Trophoblast cell (in vitro differentiated cells and primary cell): ENCODE results near the gene COL4A1.

Experiments used
- DNase-seq, 2 donors: peaks; one replicate each; pipeline ENCODE4 v3.0.0-alpha.2; 2016
- H2AFZ ChIP-seq: 2 replicates; pipeline ENCODE4 v1.6.1; 2013; ENCODE audit warnings: low read length, moderate library complexity, mild to moderate bottlenecking; ENCODE audit not compliant: insufficient read depth, poor library complexity
- H2AK5ac ChIP-seq: 2 replicates; pipeline ENCODE4 v1.6.1; 2013; ENCODE audit warnings: mild to moderate bottlenecking, low read length
- H2BK120ac ChIP-seq: 2 replicates; pipeline ENCODE4 v1.6.1; 2013; ENCODE audit warnings: low read length, mild to moderate bottlenecking, moderate library complexity; ENCODE audit not compliant: insufficient read depth, poor library complexity
- H2BK12ac ChIP-seq: 2 replicates; pipeline ENCODE4 v1.6.1; 2013; ENCODE audit warnings: mild to moderate bottlenecking, low read length, moderate library complexity
- H2BK5ac ChIP-seq: 2 replicates; pipeline ENCODE4 v1.6.1; 2013; ENCODE audit warnings: low read length, low read depth, moderate library complexity, mild to moderate bottlenecking; ENCODE audit not compliant: poor library complexity
- H3K14ac ChIP-seq: 2 replicates; pipeline ENCODE4 v1.6.1; 2013; ENCODE audit warnings: mild to moderate bottlenecking, low read length
- H3K18ac ChIP-seq: 2 replicates; pipeline ENCODE4 v1.6.1; 2013; ENCODE audit warnings: mild to moderate bottlenecking, low read length
- H3K23ac ChIP-seq: 2 replicates; pipeline ENCODE4 v1.6.1; 2013; ENCODE audit warnings: low read length
- H3K27ac ChIP-seq: 2 replicates; pipeline ENCODE4 v1.5.1; 2013; ENCODE audit warnings: low read depth, mild to moderate bottlenecking, inconsistent platforms, low read length, moderate library complexity
- H3K27me3 ChIP-seq: 2 replicates; pipeline ENCODE4 v1.6.1; 2013; ENCODE audit warnings: inconsistent platforms, mild to moderate bottlenecking, low read length, moderate library complexity; ENCODE audit not compliant: insufficient read depth
- H3K36me3 ChIP-seq, 2 experiments: 1 replicate in 1 of 2; 2 replicates in 1 of 2; pipeline ENCODE4 v1.6.1; 2013; ENCODE audit warnings: low read length in 2 of 2, mild to moderate bottlenecking in 2 of 2, moderate library complexity in 1 of 2; ENCODE audit not compliant: insufficient read depth in 2 of 2, control insufficient read depth in 1 of 2
- H3K4ac ChIP-seq: 2 replicates; pipeline ENCODE4 v1.6.1; 2013; ENCODE audit warnings: low read depth, mild to moderate bottlenecking, low read length, moderate library complexity
- H3K4me1 ChIP-seq, 2 experiments: 1 replicate in 1 of 2; 2 replicates in 1 of 2; pipeline ENCODE4 v1.6.1; 2013; ENCODE audit warnings: low read length in 2 of 2, mild to moderate bottlenecking in 2 of 2, moderate library complexity in 1 of 2; ENCODE audit not compliant: insufficient read depth in 2 of 2, control insufficient read depth in 1 of 2
- H3K4me2 ChIP-seq: 2 replicates; pipeline ENCODE4 v1.6.1; 2013; ENCODE audit warnings: inconsistent platforms, mild to moderate bottlenecking, low read length, moderate library complexity
- H3K4me3 ChIP-seq: 2 replicates; pipeline ENCODE4 v1.5.1; 2013; ENCODE audit warnings: mild to moderate bottlenecking, low read depth, low read length, inconsistent platforms
- H3K79me1 ChIP-seq: one replicate; pipeline ENCODE4 v1.6.1; 2013; ENCODE audit warnings: low read length
- H3K79me2 ChIP-seq: 2 replicates; pipeline ENCODE4 v1.6.1; 2013; ENCODE audit warnings: low read length, mild to moderate bottlenecking; ENCODE audit not compliant: control insufficient read depth, insufficient read depth, poor library complexity
- H3K9ac ChIP-seq: 2 replicates; pipeline ENCODE4 v1.6.1; 2013; ENCODE audit warnings: mild to moderate bottlenecking, low read length
- H3K9me3 ChIP-seq: 2 replicates; pipeline ENCODE4 v1.6.1; 2013; ENCODE audit warnings: low read depth, mild to moderate bottlenecking, control low read depth, inconsistent platforms, low read length; ENCODE audit not compliant: insufficient read depth
- H4K12ac ChIP-seq: 2 replicates; pipeline ENCODE4 v1.6.1; 2013; ENCODE audit warnings: low read depth, mild to moderate bottlenecking, low read length, moderate library complexity
- H4K8ac ChIP-seq: 2 replicates; pipeline ENCODE4 v1.6.1; 2013; ENCODE audit warnings: low read depth, mild to moderate bottlenecking, low read length, moderate library complexity
- H4K91ac ChIP-seq: one replicate; pipeline ENCODE4 v1.6.1; 2013; ENCODE audit warnings: low read depth, mild to moderate bottlenecking, low read length, moderate library complexity
- WGBS: extraction: QIAGEN DNeasy Blood & Tissue Kit; methylation state at CpG from one replicate; pipeline ENCODE4 v1.1.7; 2013; ENCODE audit warnings: missing lambda C conversion rate; ENCODE audit not compliant: insufficient read length, insufficient coverage; ENCODE audit errors: extremely low coverage; 5-methylcytosine and 5-hydroxymethylcytosine counted together

Gene COL4A1

GRCh38 chr13:110305001-110305400 lies 2.0 kb downstream of the COL4A1 start:
- no peak overlapping the region for H2BK12ac ChIP-seq
- H4K8ac ChIP-seq = no peak overlapping the region
- no peaks in the 10 kb centered on the region for H3K27me3 ChIP-seq
- no peaks in the 10 kb centered on the region for H3K9me3 ChIP-seq
- no peak overlapping the region for H3K23ac ChIP-seq
- H3K18ac ChIP-seq = no peak overlapping the region
- H3K36me3 ChIP-seq = peaks cover 10 to 28% of the 10 kb centered on the region in 2 experiments
- H3K4me3 ChIP-seq = no peak overlapping the region
- H2AFZ ChIP-seq = no peak overlapping the region
- H4K91ac ChIP-seq = no peak overlapping the region
- H3K4me2 ChIP-seq = peak overlapping the region; percentile 44
- H3K14ac ChIP-seq = no peak overlapping the region
- no peak overlapping the region for H3K4ac ChIP-seq
- H4K12ac ChIP-seq = no peak overlapping the region
- peaks cover 31% of the 10 kb centered on the region for H3K79me1 ChIP-seq
- no peak overlapping the region for H3K9ac ChIP-seq
- no peak overlapping the region for H2BK5ac ChIP-seq
- H3K4me1 ChIP-seq = peaks cover 22 to 36% of the 10 kb centered on the region in 2 experiments
- H2BK120ac ChIP-seq = no peak overlapping the region
- peaks cover 32% of the 10 kb centered on the region for H3K79me2 ChIP-seq
- DNase-seq = no peak
- H3K27ac ChIP-seq = no peak overlapping the region
- no peak overlapping the region for H2AK5ac ChIP-seq
- no CpG with 5 or more reads among the region's 4 CpGs for WGBS

- Histone ChIP-seq H3K27ac (no peak overlapping the region), H3K9me3 (no peaks in the 10 kb centered on the region), H3K79me1 (peaks cover 30% of the 10 kb centered on the region), H2AK5ac (no peak overlapping the region), H3K4me1 (peaks cover 15 to 32% of the 10 kb centered on the region in 2 experiments), H2AFZ (no peak overlapping the region), H3K9ac (no peak overlapping the region), H2BK120ac (no peak overlapping the region), H3K14ac (no peak overlapping the region), H3K4ac (no peak overlapping the region), H2BK5ac (no peak overlapping the region), H4K91ac (no peak overlapping the region), H3K4me2 (peak overlapping the region; percentile 15), H2BK12ac (no peak overlapping the region), H3K4me3 (no peak overlapping the region), H3K79me2 (peaks cover 28% of the 10 kb centered on the region), H3K36me3 (peaks cover 8 to 26% of the 10 kb centered on the region in 2 experiments), H4K12ac (no peak overlapping the region), H4K8ac (no peak overlapping the region), H3K23ac (no peak overlapping the region), H3K18ac (no peak overlapping the region), H3K27me3 (no peaks in the 10 kb centered on the region)
- peak; percentile 64 to 86 for DNase-seq
- WGBS = no CpG with 5 or more reads among the region's 4 CpGs
These were observed 2.7 kb downstream of the COL4A1 start for GRCh38 chr13:110304256-110304655.

GRCh38 chr13:110303644-110304043 lies 3.3 kb downstream of the COL4A1 start:
- H3K4me3 ChIP-seq = no peak overlapping the region
- H2BK5ac ChIP-seq = no peak overlapping the region
- H4K12ac ChIP-seq = no peak overlapping the region
- H3K27ac ChIP-seq = no peak overlapping the region
- peaks cover 27% of the 10 kb centered on the region for H3K79me2 ChIP-seq
- no peak overlapping the region for H2AFZ ChIP-seq
- no peaks in the 10 kb centered on the region for H3K27me3 ChIP-seq
- H3K79me1 ChIP-seq = peaks cover 27% of the 10 kb centered on the region
- H3K18ac ChIP-seq = peak overlapping the region; percentile 56
- H3K4ac ChIP-seq = peak overlapping the region; percentile 53
- peak overlapping the region; percentile 59 for H2BK12ac ChIP-seq
- no peaks in the 10 kb centered on the region for H3K9me3 ChIP-seq
- no peak overlapping the region for H3K9ac ChIP-seq
- H2BK120ac ChIP-seq = no peak overlapping the region
- peak overlapping the region; percentile 59 for H3K23ac ChIP-seq
- no peak overlapping the region for H4K8ac ChIP-seq
- no CpG with 5 or more reads among the region's 7 CpGs for WGBS
- H3K36me3 ChIP-seq = peaks cover 12 to 27% of the 10 kb centered on the region in 2 experiments
- no peak overlapping the region for H3K4me2 ChIP-seq
- peaks cover 14 to 29% of the 10 kb centered on the region in 2 experiments for H3K4me1 ChIP-seq
- no peak overlapping the region for H4K91ac ChIP-seq
- DNase-seq = no peak
- H2AK5ac ChIP-seq = peak overlapping the region; percentile 60
- no peak overlapping the region for H3K14ac ChIP-seq

GRCh38 chr13:110302997-110303396 lies 4.0 kb downstream of the COL4A1 start:
- WGBS = no CpG with 5 or more reads among the region's 2 CpGs
- no peaks in the 10 kb centered on the region for H3K27me3 ChIP-seq
- no peak overlapping the region for H4K8ac ChIP-seq
- H3K9me3 ChIP-seq = no peaks in the 10 kb centered on the region
- no peak overlapping the region for H3K4me3 ChIP-seq
- no peak overlapping the region for H2AK5ac ChIP-seq
- H4K12ac ChIP-seq = no peak overlapping the region
- peaks cover 14 to 27% of the 10 kb centered on the region in 2 experiments for H3K36me3 ChIP-seq
- no peak overlapping the region for H3K23ac ChIP-seq
- no peak overlapping the region for H2BK120ac ChIP-seq
- H3K9ac ChIP-seq = no peak overlapping the region
- no peak overlapping the region for H3K14ac ChIP-seq
- H3K27ac ChIP-seq = no peak overlapping the region
- peaks cover 23% of the 10 kb centered on the region for H3K79me2 ChIP-seq
- no peak overlapping the region for H3K18ac ChIP-seq
- H3K4ac ChIP-seq = no peak overlapping the region
- H3K4me1 ChIP-seq = peaks cover 14 to 27% of the 10 kb centered on the region in 2 experiments
- no peak overlapping the region for H2BK5ac ChIP-seq
- no peak for DNase-seq
- H3K79me1 ChIP-seq = peaks cover 22% of the 10 kb centered on the region
- no peak overlapping the region for H4K91ac ChIP-seq
- no peak overlapping the region for H2BK12ac ChIP-seq
- no peak overlapping the region for H3K4me2 ChIP-seq
- H2AFZ ChIP-seq = no peak overlapping the region
